Lower lobe of right lung (tissue), 2 donors: ENCODE measurements around the gene TMEM8B. TPM values are rescaled to one million over a fixed set of nuclear protein-coding genes. Genes with fewer than 3 reads are reported as not detected.
"Not testable (repeated sequence)": the region's sequence is repeated elsewhere in the genome, so short reads cannot be mapped to it uniquely, and the experiment has no call there.

Source experiments
- ATAC-seq, 2 donors: fragments of 200-7000 bp; cut with Tn5 transposase; one replicate each; pipeline ENCODE4 v1.9.1; 2020 to 2022; ENCODE audit warnings: mild to moderate bottlenecking in 2 of 2, moderate library complexity in 2 of 2
- DNase-seq: peaks from one replicate; pipeline ENCODE4 v3.0.0-alpha.2; 2020
- H3K27ac ChIP-seq: fragments of 200-600 bp; one replicate; pipeline ENCODE4 v1.8.0; 2022
- H3K27me3 ChIP-seq: fragments of 200-600 bp; one replicate; pipeline ENCODE4 v1.8.0; 2022; ENCODE audit warnings: low read depth
- H3K36me3 ChIP-seq: fragments of 200-600 bp; one replicate; pipeline ENCODE4 v1.8.0; 2022; ENCODE audit warnings: mild to moderate bottlenecking
- H3K4me1 ChIP-seq: fragments of 200-600 bp; one replicate; pipeline ENCODE4 v1.8.0; 2022
- H3K4me3 ChIP-seq: fragments of 200-600 bp; one replicate; pipeline ENCODE4 v1.8.0; 2022; ENCODE audit warnings: mild to moderate bottlenecking
- H3K9me3 ChIP-seq: fragments of 200-600 bp; one replicate; pipeline ENCODE4 v1.8.0; 2022
- intact Hi-C: fragments of 100-400 bp; cut with DNase I; formaldehyde crosslinking; loops from one replicate; pipeline ENCODE4 v1.11.0; 2022
- total RNA-seq: library from RNA; stranded (reverse); fragmentation: NEBNext Ultra II Directional; extraction: Animal tissue kit (Norgen Biotek cat#: 25700); gene quantifications from one replicate; pipeline ENCODE4 v1.2.1, GENCODE V29; 2021
- TF ChIP-seq, protein P1 (sequence below): fragments of 200-600 bp; IDR thresholded peaks from one replicate; pipeline ENCODE4 v1.8.0; 2022; ENCODE audit warnings: antibody characterized with exemption, mild to moderate bottlenecking
- donor health status: DM: no; HTN: yes; CAD: no; lungs with severe emphysema.

Gene TMEM8B
- total RNA-seq, 1 donor from 2014 or later = 12.6 TPM

DNA sequence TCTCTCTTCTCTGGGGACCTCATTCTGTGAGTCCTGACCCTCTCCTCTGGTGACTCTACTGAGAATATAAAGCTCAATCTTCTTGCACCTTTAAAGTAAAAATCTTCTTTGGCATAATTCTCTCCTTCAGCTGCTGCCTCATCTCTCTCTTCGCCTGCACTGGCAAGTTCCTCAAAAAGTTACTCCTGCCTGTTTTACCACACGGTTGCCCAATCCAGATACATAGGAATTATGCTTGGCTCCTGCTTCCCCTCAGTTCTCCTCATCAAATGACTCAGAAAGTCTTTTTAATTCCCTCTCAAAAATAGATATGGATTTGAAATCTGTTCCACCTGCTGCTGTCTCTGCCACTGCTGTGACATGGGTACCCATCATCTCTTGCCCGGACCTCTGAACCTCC lies 62.6 kb downstream of the TMEM8B start:
- no peak overlapping the region for H3K4me3 ChIP-seq
- ATAC-seq (no peak), DNase-seq (no peak)
- TF ChIP-seq, protein P1, sequence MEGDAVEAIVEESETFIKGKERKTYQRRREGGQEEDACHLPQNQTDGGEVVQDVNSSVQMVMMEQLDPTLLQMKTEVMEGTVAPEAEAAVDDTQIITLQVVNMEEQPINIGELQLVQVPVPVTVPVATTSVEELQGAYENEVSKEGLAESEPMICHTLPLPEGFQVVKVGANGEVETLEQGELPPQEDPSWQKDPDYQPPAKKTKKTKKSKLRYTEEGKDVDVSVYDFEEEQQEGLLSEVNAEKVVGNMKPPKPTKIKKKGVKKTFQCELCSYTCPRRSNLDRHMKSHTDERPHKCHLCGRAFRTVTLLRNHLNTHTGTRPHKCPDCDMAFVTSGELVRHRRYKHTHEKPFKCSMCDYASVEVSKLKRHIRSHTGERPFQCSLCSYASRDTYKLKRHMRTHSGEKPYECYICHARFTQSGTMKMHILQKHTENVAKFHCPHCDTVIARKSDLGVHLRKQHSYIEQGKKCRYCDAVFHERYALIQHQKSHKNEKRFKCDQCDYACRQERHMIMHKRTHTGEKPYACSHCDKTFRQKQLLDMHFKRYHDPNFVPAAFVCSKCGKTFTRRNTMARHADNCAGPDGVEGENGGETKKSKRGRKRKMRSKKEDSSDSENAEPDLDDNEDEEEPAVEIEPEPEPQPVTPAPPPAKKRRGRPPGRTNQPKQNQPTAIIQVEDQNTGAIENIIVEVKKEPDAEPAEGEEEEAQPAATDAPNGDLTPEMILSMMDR = no peak
- H3K36me3 ChIP-seq = no peaks in the 10 kb centered on the region
- H3K27ac ChIP-seq = no peak overlapping the region
- intact Hi-C loops = no loop called here
- no peaks in the 10 kb centered on the region for H3K9me3 ChIP-seq
- no peaks in the 10 kb centered on the region for H3K27me3 ChIP-seq
- H3K4me1 ChIP-seq = no peaks in the 10 kb centered on the region

DNA sequence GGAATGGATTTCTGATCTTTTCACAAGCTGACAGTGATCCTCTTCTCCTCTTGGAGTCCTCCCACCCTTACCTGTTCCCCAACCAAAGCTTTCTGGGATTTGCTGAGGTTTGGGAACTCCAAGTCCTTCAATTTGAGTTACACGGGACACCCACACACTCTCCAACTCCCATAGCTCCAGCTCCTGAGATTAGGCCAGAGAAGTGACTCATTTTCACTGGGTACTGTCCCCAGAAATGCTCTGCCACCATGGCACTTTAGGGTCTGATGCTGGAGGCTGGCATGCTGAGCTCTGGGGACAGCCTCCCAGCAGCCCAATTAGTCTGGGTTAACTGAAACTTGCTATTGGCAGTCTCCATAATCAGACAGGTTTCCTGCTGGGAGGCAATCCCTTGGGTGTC lies 63.0 kb downstream of the TMEM8B start:
- Histone ChIP-seq H3K27ac (no peak overlapping the region), H3K4me3 (no peak overlapping the region), H3K9me3 (no peaks in the 10 kb centered on the region), H3K4me1 (no peaks in the 10 kb centered on the region), H3K36me3 (no peaks in the 10 kb centered on the region), H3K27me3 (no peaks in the 10 kb centered on the region)
- intact Hi-C loops = no loop called here
- TF ChIP-seq, protein P1 = no peak
- no peak for DNase-seq
- ATAC-seq = no peak

DNA sequence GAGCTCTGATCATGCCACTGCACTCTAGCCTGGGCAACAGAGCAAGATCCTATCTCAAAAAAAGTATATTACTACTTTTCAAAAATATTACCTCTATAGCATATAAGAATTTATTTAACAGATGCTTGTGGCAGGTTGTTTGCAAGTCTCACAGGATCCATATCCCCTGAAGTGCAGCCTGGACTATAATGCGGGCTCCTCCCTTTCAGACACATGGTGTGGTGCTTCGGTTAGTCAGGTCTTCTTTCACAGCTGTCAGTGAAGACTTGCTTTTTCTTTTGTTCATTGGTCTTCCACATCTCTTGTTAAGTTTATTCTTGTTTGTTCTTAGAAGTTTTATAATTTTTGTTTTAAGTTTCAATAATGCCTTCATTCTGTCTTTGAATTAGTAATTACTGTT lies 67.5 kb downstream of the TMEM8B start:
- no peaks in the 10 kb centered on the region for H3K4me1 ChIP-seq
- DNase-seq (no peak), ATAC-seq (no peak)
- TF ChIP-seq, protein P1 = no peak
- no peaks in the 10 kb centered on the region for H3K27me3 ChIP-seq
- H3K4me3 ChIP-seq = no peak overlapping the region
- intact Hi-C loops = no loop called here
- H3K36me3 ChIP-seq = no peaks in the 10 kb centered on the region
- H3K27ac ChIP-seq = no peak overlapping the region
- H3K9me3 ChIP-seq = no peaks in the 10 kb centered on the region

DNA sequence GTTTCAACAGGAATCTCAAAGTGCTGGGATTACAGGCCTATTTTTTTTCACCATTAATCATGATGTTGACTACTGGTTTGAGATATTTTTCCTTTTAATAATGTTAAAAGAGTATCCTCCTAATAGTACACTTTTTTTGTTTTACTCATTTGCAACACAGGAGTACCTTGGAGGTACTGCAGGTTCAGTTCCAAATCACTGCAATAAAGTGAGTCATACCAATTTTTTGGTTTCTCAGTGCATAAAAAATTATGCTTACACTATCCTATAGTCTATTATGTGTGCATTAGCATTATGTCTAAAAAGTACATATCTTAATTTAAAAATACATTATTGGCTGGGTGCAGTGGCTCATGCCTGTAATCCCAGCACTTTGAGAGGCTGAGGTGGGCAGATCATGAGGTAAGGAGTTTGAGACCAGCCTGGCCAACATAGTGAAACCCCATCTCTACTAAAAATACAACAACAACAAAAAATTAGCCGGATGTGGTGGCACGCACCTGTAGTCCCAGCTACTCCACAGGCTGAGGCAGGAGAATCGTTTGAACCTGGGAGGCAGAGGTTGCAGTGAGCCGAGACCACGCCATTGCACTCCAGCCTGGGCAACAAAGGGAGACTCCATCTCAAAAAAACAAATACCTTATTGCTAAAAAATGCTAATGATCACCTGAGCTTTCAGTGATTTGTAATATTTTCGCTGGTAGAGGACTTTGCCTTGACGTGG lies 68.5 kb downstream of the TMEM8B start:
- H3K4me3 ChIP-seq, H3K27ac ChIP-seq, DNase-seq, intact Hi-C loops, ATAC-seq, H3K4me1 ChIP-seq, H3K9me3 ChIP-seq, H3K27me3 ChIP-seq, H3K36me3 ChIP-seq: not testable (repeated sequence)

DNA sequence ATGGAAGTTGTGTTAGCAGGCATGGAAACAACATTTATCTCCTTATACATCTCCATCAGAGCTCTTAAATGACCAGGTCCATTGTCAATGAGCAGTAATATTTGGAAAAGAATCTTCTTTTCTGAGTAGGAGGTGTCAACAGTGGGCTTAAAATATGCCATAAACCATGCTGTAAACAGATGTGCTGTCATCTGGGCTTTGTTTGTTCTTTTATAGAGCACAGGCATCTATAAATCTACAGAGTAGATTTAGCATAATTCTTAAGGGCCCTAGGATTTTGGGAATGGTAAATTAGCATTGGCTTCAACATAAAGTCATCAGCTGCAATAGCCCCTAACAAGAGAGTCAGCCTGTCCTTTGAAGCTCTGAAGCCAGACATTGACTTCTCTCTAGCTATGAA lies 69.3 kb downstream of the TMEM8B start:
- DNase-seq = no peak
- Histone ChIP-seq H3K27me3 (no peaks in the 10 kb centered on the region), H3K36me3 (no peaks in the 10 kb centered on the region), H3K4me3 (no peak overlapping the region), H3K4me1 (peaks cover 11% of the 10 kb centered on the region), H3K9me3 (no peaks in the 10 kb centered on the region), H3K27ac (no peak overlapping the region)
- ATAC-seq = no peak
- intact Hi-C loops = no loop called here
- TF ChIP-seq, protein P1 = no peak

DNA sequence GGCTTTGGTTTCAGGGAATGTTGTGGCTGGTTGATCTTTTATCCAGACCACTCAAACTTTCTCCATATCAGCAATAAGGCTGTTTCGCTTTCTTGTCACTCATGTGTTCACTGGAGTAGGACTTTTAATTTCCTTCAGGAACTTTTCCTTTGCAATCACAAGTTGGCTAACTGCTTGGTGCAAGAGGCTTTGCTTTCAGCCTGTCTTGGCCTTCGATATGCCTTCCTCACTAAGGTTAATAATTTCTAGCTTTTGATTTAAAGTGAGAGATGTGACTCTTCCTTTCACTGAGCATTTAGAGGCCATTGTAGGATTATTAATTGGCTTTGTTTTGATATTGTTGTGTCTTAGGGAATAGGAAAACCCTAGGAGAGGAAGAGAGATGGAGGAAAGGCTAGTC lies 70.0 kb downstream of the TMEM8B start:
- Histone ChIP-seq H3K4me3 (no peak overlapping the region), H3K27ac (no peak overlapping the region), H3K27me3 (no peaks in the 10 kb centered on the region), H3K36me3 (no peaks in the 10 kb centered on the region), H3K9me3 (no peaks in the 10 kb centered on the region), H3K4me1 (peaks cover 18% of the 10 kb centered on the region)
- DNase-seq (no peak), ATAC-seq (no peak)
- intact Hi-C loops = no loop called here
- TF ChIP-seq, protein P1 = no peak
